Activated CD8-positive, alpha-beta memory T cell treated with anti-CD3 and anti-CD28 coated beads, Interleukin-2, amount 50 U/mL, for 24 hours (primary cell): ENCODE measurements around the gene ZNF391.
"Not testable (repeated sequence)": the region's sequence is repeated elsewhere in the genome, so short reads cannot be mapped to it uniquely, and the experiment has no call there.

Source experiments
- DNase-seq: peaks from one replicate; pipeline ENCODE4 v3.0.0-alpha.2; 2020; ENCODE audit errors: extremely low read depth

Gene ZNF391

GRCh38 chr6:27422651-27423332 is 34.2 kb downstream of the ZNF391 start:
- DNase-seq: no peak

- DNase-seq: not testable (repeated sequence)
These were observed 36.3 kb downstream of the ZNF391 start for GRCh38 chr6:27424851-27425250.

- DNase-seq: no peak
These were observed 37.6 kb downstream of the ZNF391 start for GRCh38 chr6:27426045-27426620.

GRCh38 chr6:27428502-27428901 is 39.9 kb downstream of the ZNF391 start:
- DNase-seq: no peak

GRCh38 chr6:27428966-27429365 is 40.4 kb downstream of the ZNF391 start:
- DNase-seq: no peak

- no peak for DNase-seq
These were observed 45.2 kb downstream of the ZNF391 start for GRCh38 chr6:27433714-27434113.

GRCh38 chr6:27439371-27439770 is 50.8 kb downstream of the ZNF391 start:
- DNase-seq: no peak

- DNase-seq: no peak
These were observed 52.4 kb downstream of the ZNF391 start for GRCh38 chr6:27441001-27441400.

- no peak for DNase-seq
These were observed 54.4 kb downstream of the ZNF391 start for GRCh38 chr6:27442932-27443331.

- no peak for DNase-seq
These were observed 59.9 kb downstream of the ZNF391 start for GRCh38 chr6:27448456-27448855.

- no peak for DNase-seq
These were observed 63.3 kb downstream of the ZNF391 start for GRCh38 chr6:27451660-27452390.

GRCh38 chr6:27452496-27452897 is 63.9 kb downstream of the ZNF391 start:
- no peak for DNase-seq
